K562 (cell line): Measurements from ENCODE around the gene ADSS2. TPM values are rescaled to one million over a fixed set of nuclear protein-coding genes. Genes with fewer than 3 reads are reported as not detected.

Experiments
- EGR1 ChIP-seq: fragments of 450-650 bp; conservative IDR thresholded peaks from 2 replicates; pipeline ENCODE4 v1.6.1; 2017; ENCODE audit warnings: mild to moderate bottlenecking
- GATAD2B ChIP-seq: fragments of 450-650 bp; IDR thresholded peaks from 2 replicates; pipeline ENCODE4 v1.6.1; 2017; ENCODE audit warnings: mild to moderate bottlenecking, borderline replicate concordance
- HDAC3 ChIP-seq: fragments of 450-650 bp; IDR thresholded peaks from 2 replicates; pipeline ENCODE4 v1.6.1; 2018; ENCODE audit warnings: borderline replicate concordance, mild to moderate bottlenecking, moderate library complexity; ENCODE audit not compliant: partially characterized antibody
- HDGF ChIP-seq: fragments of 450-650 bp; IDR thresholded peaks from 2 replicates; pipeline ENCODE4 v1.6.1; 2016
- HMGN3 ChIP-seq: IDR thresholded peaks from 2 replicates; pipeline ENCODE4 v1.6.1; 2011; ENCODE audit warnings: borderline replicate concordance, low read depth, mild to moderate bottlenecking, mixed read lengths, low read length; ENCODE audit not compliant: insufficient read length; ENCODE audit errors: extremely low read depth
- KDM4B ChIP-seq, 2 experiments: fragments of 450-650 bp in 1 of 2; sonication (generic) in 1 of 2; IDR thresholded peaks; 2 replicates each; pipeline ENCODE4 v1.6.1; 2016 to 2017; ENCODE audit warnings: borderline replicate concordance in 2 of 2, antibody characterized with exemption in 1 of 2, low read depth in 1 of 2, mild to moderate bottlenecking in 1 of 2
- PTRF ChIP-seq: fragments of 450-650 bp; IDR thresholded peaks from 2 replicates; pipeline ENCODE4 v1.6.1; 2016; ENCODE audit warnings: mild to moderate bottlenecking, missing genetic modification characterization, missing compliant biosample characterization
- TEAD2 ChIP-seq: fragments of 450-650 bp; IDR thresholded peaks from 2 replicates; pipeline ENCODE4 v1.6.1; 2016; ENCODE audit warnings: missing genetic modification characterization, control low read depth, missing compliant biosample characterization
- XRCC4 ChIP-seq: IDR thresholded peaks from one replicate; pipeline ENCODE4 v1.6.1; 2011; ENCODE audit not compliant: insufficient read depth, insufficient read length; ENCODE audit errors: extremely low read depth
- ZC3H11A ChIP-seq: IDR thresholded peaks from 2 replicates; pipeline ENCODE4 v1.6.1; 2012; ENCODE audit warnings: low read depth, low read length, improper control_type of control experiment
- ZNF24 ChIP-seq: fragments of 450-650 bp; IDR thresholded peaks from 2 replicates; pipeline ENCODE4 v1.6.1; 2016
- ZNF444 ChIP-seq: fragments of 250-450 bp; sonication (Bioruptor Pico); IDR thresholded peaks from 2 replicates; pipeline ENCODE4 v1.4.0; 2020; ENCODE audit warnings: mild to moderate bottlenecking, moderate library complexity
- ZNF77 ChIP-seq: fragments of 250-450 bp; sonication (Bioruptor Pico); IDR thresholded peaks from 2 replicates; pipeline ENCODE4 v1.5.0; 2020
- ZNF830 ChIP-seq: fragments of 250-450 bp; sonication (Bioruptor Pico); IDR thresholded peaks from 2 replicates; pipeline ENCODE4 v1.5.0; 2021; ENCODE audit warnings: mild to moderate bottlenecking
- polyA plus RNA-seq, 8 experiments: library from polyadenylated mRNA; depleted of rRNA in 4 of 8; stranded (reverse) in 5 of 8; unstranded in 3 of 8; fragments of >200 nt; fragmentation: Nextera tagmentation in 2 of 8; fragmentation: Illumina TruSeq in 1 of 8; extraction: Ambion mirVana in 2 of 8; extraction: Trizol in 1 of 8; gene quantifications; 2 replicates each; pipeline versions ENCODE4 v1.2.1 to v1.2.3, GENCODE V29; 2011 to 2014; ENCODE audit warnings: inconsistent platforms in 1 of 8, missing spikeins in 1 of 8
- total RNA-seq, 7 experiments: library from RNA; depleted of rRNA in 6 of 7; stranded (reverse); fragments of >200 nt in 6 of 7; fragmentation: Illumina TruSeq in 2 of 7; extraction: Trizol in 2 of 7; gene quantifications; 2 replicates each; pipeline versions ENCODE4 v1.2.1 to v1.2.3, GENCODE V29; 2011 to 2021; ENCODE audit warnings: low replicate concordance in 1 of 7
- TF ChIP-seq, protein P1 (sequence below): sonication (generic); formaldehyde crosslinking; IDR thresholded peaks from 2 replicates; pipeline ENCODE4 v1.8.0; 2022; ENCODE audit warnings: mild to moderate bottlenecking, missing genetic modification reagents
- TF ChIP-seq, protein P2 (sequence below): fragments of 200-800 bp; sonication (Bioruptor generic); IDR thresholded peaks from 2 replicates; pipeline ENCODE4 v1.6.1; 2017; ENCODE audit warnings: missing genetic modification characterization, missing compliant biosample characterization
- TF ChIP-seq, protein P3 (sequence below): sonication (generic); formaldehyde crosslinking; IDR thresholded peaks from 2 replicates; pipeline ENCODE4 v1.8.1; 2023; ENCODE audit warnings: mild to moderate bottlenecking, missing genetic modification reagents
- TF ChIP-seq, protein P4 (sequence below): sonication (generic); formaldehyde crosslinking; IDR thresholded peaks from 2 replicates; pipeline ENCODE4 v1.9.0; 2022; ENCODE audit warnings: mild to moderate bottlenecking, missing genetic modification reagents
- TF ChIP-seq, protein P5 (sequence below): fragments of 450-650 bp; formaldehyde crosslinking; IDR thresholded peaks from 2 replicates; pipeline ENCODE4 v1.4.0; 2020; ENCODE audit warnings: mild to moderate bottlenecking, moderate library complexity

Gene ADSS2
- total and polyA plus RNA-seq, 9 of the 15 experiments (the other 6 are each of a cell fraction or from before 2014, with no cell fraction given), result 8.8 to 63.8 (median 59.4) TPM

DNA sequence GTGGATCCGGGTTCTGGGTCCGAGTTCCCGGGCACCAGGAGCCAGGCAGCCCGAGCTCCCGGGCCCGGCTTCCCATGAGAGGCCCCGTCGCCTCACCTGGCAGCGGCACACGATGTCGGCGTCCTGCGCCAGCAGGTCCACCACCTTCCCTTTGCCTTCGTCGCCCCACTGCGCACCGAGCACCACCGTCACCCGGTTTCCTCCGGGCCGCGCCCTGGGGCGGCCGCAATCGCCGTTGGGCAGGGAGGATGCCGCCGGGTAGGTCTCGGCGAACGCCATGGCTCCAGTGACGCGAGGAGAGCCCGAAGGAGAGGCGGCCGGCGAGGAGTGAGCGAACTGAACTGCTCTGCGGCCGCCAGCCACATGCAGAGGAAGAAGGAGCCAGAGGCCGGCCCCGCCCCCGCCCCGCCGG is at the start of gene ADSS2 (continued):
- TF ChIP-seq, protein P1, sequence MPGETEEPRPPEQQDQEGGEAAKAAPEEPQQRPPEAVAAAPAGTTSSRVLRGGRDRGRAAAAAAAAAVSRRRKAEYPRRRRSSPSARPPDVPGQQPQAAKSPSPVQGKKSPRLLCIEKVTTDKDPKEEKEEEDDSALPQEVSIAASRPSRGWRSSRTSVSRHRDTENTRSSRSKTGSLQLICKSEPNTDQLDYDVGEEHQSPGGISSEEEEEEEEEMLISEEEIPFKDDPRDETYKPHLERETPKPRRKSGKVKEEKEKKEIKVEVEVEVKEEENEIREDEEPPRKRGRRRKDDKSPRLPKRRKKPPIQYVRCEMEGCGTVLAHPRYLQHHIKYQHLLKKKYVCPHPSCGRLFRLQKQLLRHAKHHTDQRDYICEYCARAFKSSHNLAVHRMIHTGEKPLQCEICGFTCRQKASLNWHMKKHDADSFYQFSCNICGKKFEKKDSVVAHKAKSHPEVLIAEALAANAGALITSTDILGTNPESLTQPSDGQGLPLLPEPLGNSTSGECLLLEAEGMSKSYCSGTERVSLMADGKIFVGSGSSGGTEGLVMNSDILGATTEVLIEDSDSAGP, result no peak
- TF ChIP-seq ZC3H11A, result no peak
- no peak for TF ChIP-seq HDAC3
- TF ChIP-seq HMGN3, result no peak
- TF ChIP-seq XRCC4, result no peak
- TF ChIP-seq, protein P2, sequence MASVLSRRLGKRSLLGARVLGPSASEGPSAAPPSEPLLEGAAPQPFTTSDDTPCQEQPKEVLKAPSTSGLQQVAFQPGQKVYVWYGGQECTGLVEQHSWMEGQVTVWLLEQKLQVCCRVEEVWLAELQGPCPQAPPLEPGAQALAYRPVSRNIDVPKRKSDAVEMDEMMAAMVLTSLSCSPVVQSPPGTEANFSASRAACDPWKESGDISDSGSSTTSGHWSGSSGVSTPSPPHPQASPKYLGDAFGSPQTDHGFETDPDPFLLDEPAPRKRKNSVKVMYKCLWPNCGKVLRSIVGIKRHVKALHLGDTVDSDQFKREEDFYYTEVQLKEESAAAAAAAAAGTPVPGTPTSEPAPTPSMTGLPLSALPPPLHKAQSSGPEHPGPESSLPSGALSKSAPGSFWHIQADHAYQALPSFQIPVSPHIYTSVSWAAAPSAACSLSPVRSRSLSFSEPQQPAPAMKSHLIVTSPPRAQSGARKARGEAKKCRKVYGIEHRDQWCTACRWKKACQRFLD (CRISPR knock-in tag), result peak; percentile 84; the same call in 1 of the 2 replicates
- no peak for TF ChIP-seq ZNF77 (CRISPR knock-in tag)
- TF ChIP-seq EGR1, result no peak; the same call in 1 of the 2 replicates
- TF ChIP-seq PTRF (tag), result no peak
- TF ChIP-seq, protein P3, sequence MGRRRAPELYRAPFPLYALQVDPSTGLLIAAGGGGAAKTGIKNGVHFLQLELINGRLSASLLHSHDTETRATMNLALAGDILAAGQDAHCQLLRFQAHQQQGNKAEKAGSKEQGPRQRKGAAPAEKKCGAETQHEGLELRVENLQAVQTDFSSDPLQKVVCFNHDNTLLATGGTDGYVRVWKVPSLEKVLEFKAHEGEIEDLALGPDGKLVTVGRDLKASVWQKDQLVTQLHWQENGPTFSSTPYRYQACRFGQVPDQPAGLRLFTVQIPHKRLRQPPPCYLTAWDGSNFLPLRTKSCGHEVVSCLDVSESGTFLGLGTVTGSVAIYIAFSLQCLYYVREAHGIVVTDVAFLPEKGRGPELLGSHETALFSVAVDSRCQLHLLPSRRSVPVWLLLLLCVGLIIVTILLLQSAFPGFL (CRISPR knock-in tag), result no peak
- TF ChIP-seq KDM4B (IDR thresholded peaks at IDR 0.05; ENCODE audit: borderline replicate concordance in 2 of 2, low read depth in 1 of 2), result no peak
- no peak for TF ChIP-seq TEAD2 (tag)
- TF ChIP-seq, protein P4, sequence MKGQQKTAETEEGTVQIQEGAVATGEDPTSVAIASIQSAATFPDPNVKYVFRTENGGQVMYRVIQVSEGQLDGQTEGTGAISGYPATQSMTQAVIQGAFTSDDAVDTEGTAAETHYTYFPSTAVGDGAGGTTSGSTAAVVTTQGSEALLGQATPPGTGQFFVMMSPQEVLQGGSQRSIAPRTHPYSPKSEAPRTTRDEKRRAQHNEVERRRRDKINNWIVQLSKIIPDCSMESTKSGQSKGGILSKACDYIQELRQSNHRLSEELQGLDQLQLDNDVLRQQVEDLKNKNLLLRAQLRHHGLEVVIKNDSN (CRISPR knock-in tag), result no peak
- no peak for TF ChIP-seq ZNF24
- TF ChIP-seq HDGF, result no peak
- TF ChIP-seq, protein P5, sequence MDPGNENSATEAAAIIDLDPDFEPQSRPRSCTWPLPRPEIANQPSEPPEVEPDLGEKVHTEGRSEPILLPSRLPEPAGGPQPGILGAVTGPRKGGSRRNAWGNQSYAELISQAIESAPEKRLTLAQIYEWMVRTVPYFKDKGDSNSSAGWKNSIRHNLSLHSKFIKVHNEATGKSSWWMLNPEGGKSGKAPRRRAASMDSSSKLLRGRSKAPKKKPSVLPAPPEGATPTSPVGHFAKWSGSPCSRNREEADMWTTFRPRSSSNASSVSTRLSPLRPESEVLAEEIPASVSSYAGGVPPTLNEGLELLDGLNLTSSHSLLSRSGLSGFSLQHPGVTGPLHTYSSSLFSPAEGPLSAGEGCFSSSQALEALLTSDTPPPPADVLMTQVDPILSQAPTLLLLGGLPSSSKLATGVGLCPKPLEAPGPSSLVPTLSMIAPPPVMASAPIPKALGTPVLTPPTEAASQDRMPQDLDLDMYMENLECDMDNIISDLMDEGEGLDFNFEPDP (CRISPR knock-in tag), result no peak
- peak; percentile 72; the same call in 1 of the 2 replicates for TF ChIP-seq ZNF830 (CRISPR knock-in tag)
- no peak for TF ChIP-seq ZNF444
- TF ChIP-seq GATAD2B, result no peak
